Chondrocyte (in vitro differentiated cells): ENCODE measurements around the gene LCN6. TPM values are rescaled to one million over a fixed set of nuclear protein-coding genes. Genes with fewer than 3 reads are reported as not detected.

ENCODE experiments used
- DNase-seq: peaks from one replicate; pipeline ENCODE4 v3.0.0; 2021; ENCODE audit warnings: mixed read lengths, low spot score
- H3K27ac Mint-ChIP-seq: one replicate; pipeline ENCODE4 v1.8.0; 2021; ENCODE audit warnings: mild to moderate bottlenecking, moderate library complexity, mixed read lengths; ENCODE audit not compliant: unreplicated experiment
- H3K27me3 Mint-ChIP-seq: 2 replicates; pipeline ENCODE4 v1.8.0; 2021; ENCODE audit warnings: low read depth, mixed read lengths
- H3K36me3 Mint-ChIP-seq: 2 replicates; pipeline ENCODE4 v1.8.0; 2021; ENCODE audit warnings: low read depth, mixed read lengths
- H3K4me1 Mint-ChIP-seq: 2 replicates; pipeline ENCODE4 v1.8.0; 2021; ENCODE audit warnings: low read depth, mild to moderate bottlenecking, mixed read lengths
- H3K4me3 Mint-ChIP-seq: one replicate; pipeline ENCODE4 v1.8.0; 2021; ENCODE audit warnings: mild to moderate bottlenecking, moderate library complexity, mixed read lengths; ENCODE audit not compliant: unreplicated experiment
- H3K9me3 Mint-ChIP-seq: 2 replicates; pipeline ENCODE4 v1.8.0; 2021; ENCODE audit warnings: low read depth, mixed read lengths
- total RNA-seq: library from RNA; stranded (reverse); gene quantifications from 3 replicates; pipeline ENCODE4 v1.2.1, GENCODE V29; 2021
- TF ChIP-seq, protein P1 (sequence below): fragments of 200-600 bp; sonication (generic); IDR thresholded peaks from 2 replicates; pipeline ENCODE4 v1.5.0; 2021; ENCODE audit warnings: antibody characterized with exemption, mild to moderate bottlenecking, moderate library complexity

Gene LCN6
- total RNA-seq, 1 donor from 2014 or later, result not detected

DNA sequence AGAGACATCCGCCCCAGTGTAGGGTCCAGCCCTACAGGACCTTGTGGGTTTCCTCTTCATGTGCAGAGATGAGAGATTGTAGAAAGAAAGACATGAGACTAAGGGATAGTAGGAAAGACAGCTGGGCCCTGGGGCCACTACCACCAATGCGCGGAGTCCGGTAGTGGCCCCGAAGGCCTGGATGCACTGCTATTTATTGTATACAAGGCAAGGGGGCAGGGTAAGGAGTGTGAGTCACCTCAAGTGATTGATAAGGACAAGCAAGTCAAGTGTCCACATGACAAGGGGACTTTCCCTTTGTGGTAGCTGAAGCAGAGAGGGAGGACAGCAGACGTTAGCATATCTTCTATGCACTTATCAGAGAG is 36.7 kb upstream of the LCN6 start:
- peaks cover 5% of the 10 kb centered on the region for H3K4me1 Mint-ChIP-seq
- no peak overlapping the region for H3K4me3 Mint-ChIP-seq
- TF ChIP-seq, protein P1, sequence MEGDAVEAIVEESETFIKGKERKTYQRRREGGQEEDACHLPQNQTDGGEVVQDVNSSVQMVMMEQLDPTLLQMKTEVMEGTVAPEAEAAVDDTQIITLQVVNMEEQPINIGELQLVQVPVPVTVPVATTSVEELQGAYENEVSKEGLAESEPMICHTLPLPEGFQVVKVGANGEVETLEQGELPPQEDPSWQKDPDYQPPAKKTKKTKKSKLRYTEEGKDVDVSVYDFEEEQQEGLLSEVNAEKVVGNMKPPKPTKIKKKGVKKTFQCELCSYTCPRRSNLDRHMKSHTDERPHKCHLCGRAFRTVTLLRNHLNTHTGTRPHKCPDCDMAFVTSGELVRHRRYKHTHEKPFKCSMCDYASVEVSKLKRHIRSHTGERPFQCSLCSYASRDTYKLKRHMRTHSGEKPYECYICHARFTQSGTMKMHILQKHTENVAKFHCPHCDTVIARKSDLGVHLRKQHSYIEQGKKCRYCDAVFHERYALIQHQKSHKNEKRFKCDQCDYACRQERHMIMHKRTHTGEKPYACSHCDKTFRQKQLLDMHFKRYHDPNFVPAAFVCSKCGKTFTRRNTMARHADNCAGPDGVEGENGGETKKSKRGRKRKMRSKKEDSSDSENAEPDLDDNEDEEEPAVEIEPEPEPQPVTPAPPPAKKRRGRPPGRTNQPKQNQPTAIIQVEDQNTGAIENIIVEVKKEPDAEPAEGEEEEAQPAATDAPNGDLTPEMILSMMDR, result no peak
- H3K27me3 Mint-ChIP-seq, result peaks cover 14% of the 10 kb centered on the region
- no peaks in the 10 kb centered on the region for H3K9me3 Mint-ChIP-seq
- no peak overlapping the region for H3K27ac Mint-ChIP-seq
- no peak for DNase-seq
- no peaks in the 10 kb centered on the region for H3K36me3 Mint-ChIP-seq

DNA sequence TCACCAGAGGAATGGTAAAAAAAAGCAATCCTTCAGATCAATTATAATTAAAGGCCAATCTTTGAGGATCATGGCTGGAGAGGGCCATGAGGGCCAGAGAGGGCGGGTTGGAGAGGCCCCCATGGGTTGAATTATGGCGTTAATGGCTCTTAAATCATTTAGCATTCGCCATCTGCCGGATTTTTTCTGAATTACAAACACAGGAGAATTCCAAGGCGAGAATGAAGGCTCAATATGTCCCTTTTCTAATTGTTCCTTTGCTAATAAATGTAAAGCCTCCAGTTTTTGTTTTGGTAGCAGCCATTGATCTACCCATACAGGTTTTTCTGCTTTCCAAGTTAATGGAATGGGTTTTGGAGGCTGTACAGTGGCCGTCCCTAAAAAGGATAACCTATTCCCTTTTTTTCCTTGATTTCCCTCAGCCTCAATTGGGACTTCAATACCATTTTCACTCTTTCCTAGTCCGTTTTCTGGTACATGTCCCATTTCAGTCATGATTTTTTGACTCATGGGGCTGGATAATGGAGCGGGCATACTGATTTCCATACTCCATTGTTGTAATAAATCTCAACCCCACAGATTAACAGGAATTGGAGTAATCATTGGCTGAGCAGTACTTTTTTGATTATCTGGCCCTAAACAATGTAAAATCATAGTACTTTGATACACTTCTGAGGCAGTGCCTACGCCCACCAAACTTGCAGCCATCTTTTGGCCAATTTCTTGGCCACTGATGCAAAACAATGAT is 36.1 kb upstream of the LCN6 start:
- Mint-ChIP-seq H3K27me3 (peaks cover 20% of the 10 kb centered on the region), H3K36me3 (no peaks in the 10 kb centered on the region), H3K27ac (no peak overlapping the region), H3K4me1 (peaks cover 5% of the 10 kb centered on the region), H3K4me3 (no peak overlapping the region), H3K9me3 (no peaks in the 10 kb centered on the region)
- DNase-seq, result no peak
- TF ChIP-seq, protein P1, result peak; percentile 80

DNA sequence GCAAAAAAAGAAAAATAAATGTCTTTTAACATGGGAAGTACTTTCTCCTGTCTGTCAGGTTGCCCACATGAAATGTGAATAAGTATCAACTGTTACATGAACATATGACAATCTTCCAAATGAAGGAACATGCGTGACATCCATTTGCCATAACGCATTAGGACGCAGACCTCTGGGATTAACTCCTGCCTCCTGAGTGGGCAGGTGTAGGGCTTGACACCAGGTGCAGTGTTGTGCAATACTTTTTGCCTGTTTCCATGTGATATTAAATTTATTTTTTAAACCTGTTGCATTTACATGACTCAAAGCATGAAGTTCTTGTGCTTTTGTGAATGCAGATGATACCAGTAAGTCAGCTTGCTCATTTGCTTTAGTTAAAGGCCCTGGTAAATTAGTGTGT is 34.1 kb upstream of the LCN6 start:
- peaks cover 37% of the 10 kb centered on the region for H3K27me3 Mint-ChIP-seq
- no peak for DNase-seq
- TF ChIP-seq, protein P1, result no peak
- H3K9me3 Mint-ChIP-seq, result no peaks in the 10 kb centered on the region
- no peak overlapping the region for H3K4me3 Mint-ChIP-seq
- peaks cover 9% of the 10 kb centered on the region for H3K36me3 Mint-ChIP-seq
- H3K4me1 Mint-ChIP-seq, result peaks cover under 1% of the 10 kb centered on the region
- no peak overlapping the region for H3K27ac Mint-ChIP-seq

DNA sequence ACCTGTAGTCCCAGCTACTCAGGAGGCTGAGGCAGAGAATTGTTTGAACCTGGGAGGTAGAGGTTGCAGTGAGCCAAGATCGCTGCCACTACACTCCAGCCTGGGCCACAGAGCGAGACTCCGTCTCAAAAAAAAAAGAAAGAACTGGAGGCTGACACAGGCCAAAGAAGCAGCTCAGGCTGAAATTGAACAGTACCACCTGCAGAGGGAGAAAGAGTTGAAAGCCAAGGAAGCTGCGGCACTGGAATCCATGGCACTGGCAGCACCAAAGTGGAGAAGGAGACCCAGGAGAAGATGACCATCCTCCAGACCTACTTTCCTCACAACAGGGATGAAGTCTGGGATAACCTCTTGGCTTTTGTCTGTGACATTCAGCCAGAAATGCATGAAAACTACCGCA is 31.5 kb upstream of the LCN6 start:
- Mint-ChIP-seq H3K36me3 (peaks cover 9% of the 10 kb centered on the region), H3K4me1 (no peaks in the 10 kb centered on the region), H3K27me3 (peaks cover 43% of the 10 kb centered on the region), H3K27ac (no peak overlapping the region), H3K4me3 (no peak overlapping the region), H3K9me3 (no peaks in the 10 kb centered on the region)
- TF ChIP-seq, protein P1, result peak; percentile 31
- DNase-seq, result no peak

DNA sequence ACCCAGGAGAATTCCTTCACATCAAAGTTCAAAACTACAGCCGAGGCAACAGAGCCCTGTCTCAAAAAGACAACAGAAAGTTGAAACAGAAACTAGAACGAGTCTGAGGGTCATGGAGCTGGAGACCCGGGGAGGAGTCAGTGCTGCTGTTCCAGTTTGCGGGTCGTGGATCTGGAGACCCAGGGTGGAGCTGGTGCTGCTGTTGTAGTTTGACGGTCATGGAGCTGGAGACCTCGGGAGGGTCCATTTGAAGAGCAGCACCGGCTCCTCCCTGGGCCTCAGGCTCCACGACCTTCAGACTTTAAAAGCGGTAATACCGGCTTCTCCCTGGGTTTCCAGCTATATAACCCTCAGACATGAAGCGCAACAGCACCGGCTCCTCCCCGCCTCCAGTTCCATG is 29.0 kb upstream of the LCN6 start:
- Mint-ChIP-seq H3K4me1 (no peaks in the 10 kb centered on the region), H3K36me3 (peaks cover 11% of the 10 kb centered on the region), H3K9me3 (peaks cover 11% of the 10 kb centered on the region), H3K27me3 (peaks cover 43% of the 10 kb centered on the region), H3K27ac (no peak overlapping the region), H3K4me3 (no peak overlapping the region)
- no peak for DNase-seq
- TF ChIP-seq, protein P1, result no peak
